NCI-H146 treated with DMSO at 0.1 percent for 48 hours (cell line): ENCODE results near the gene DIS3.
"Not testable (repeated sequence)": the region's sequence is repeated elsewhere in the genome, so short reads cannot be mapped to it uniquely, and the experiment has no call there.

Experiments
- DNase-seq: peaks from one replicate; lab custom pipeline; 2025; ENCODE audit not compliant: unreplicated experiment; lab: John Stamatoyannopoulos, UW

DIS3 gene

GRCh38 chr13:72745260-72745659 lies 36.4 kb downstream of the DIS3 start:
- no peak for DNase-seq

GRCh38 chr13:72740015-72740414 lies 41.7 kb downstream of the DIS3 start:
- no peak for DNase-seq

- no peak for DNase-seq
Observed at GRCh38 chr13:72737033-72737432, 44.7 kb downstream of the DIS3 start.

- DNase-seq, result no peak
Observed at GRCh38 chr13:72728290-72728605, 53.5 kb downstream of the DIS3 start.

- peak; percentile 96 for DNase-seq
Observed at GRCh38 chr13:72727417-72728289, 54.0 kb downstream of the DIS3 start, which contains the start of the genes BORA and MZT1. TSS of gene BORA (plus strand) at chr13:72727923. CDS start at chr13:72728941, 1,018 bp downstream. TSS of gene MZT1 (minus strand) at chr13:72727629. CDS start at chr13:72727602, 27 bp downstream.

GRCh38 chr13:72726726-72727416 lies 54.8 kb downstream of the DIS3 start:
- peak; percentile 61 for DNase-seq

- not testable (repeated sequence) for DNase-seq
Observed at GRCh38 chr13:72726185-72726584, 55.5 kb downstream of the DIS3 start.

- DNase-seq, result no peak
Observed at GRCh38 chr13:72716776-72717175, 64.9 kb downstream of the DIS3 start.
